ENCODE results near the gene SERTAD3.

SERTAD3 gene

DNA sequence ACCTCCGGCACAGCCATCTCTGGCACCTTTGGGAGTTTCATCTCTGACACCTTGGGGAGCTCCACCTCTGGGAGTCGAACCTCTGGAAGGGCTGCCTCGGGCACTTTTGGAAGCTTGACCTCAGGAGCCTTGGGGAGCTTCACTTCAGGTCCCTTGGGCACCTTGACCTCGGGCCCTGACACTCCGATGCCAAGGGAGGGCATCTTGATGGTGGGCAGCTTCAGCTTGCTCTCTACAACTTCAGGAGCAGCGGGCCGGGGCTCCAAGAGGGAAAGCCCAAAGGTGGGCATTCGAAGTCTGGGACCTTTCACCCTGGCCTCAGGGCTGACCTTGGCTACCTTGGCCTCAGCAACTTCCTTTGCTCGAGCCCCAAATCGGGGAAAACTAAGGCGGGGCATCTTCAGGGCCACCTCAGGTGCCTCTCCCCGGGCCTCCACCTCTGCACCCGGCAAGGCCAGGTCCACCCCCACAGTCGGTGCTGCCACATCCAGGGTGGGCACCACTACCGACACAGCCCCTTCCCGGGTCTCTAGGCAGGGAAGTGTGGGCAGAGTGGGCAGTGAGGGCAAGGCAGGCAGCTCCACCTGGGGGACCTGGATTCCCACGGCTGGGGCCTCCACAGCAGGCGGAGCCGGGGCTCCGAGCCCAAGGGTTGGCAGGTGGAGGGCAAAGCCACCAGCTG, 47.1 kb downstream of the SERTAD3 start:
- DNase-seq (no peak), ATAC-seq (no peak)
- H3K27ac Mint-ChIP-seq: no peak overlapping the region
- peaks cover 8% of the 10 kb centered on the region for H3K4me1 Mint-ChIP-seq
- no peaks in the 10 kb centered on the region for H3K9me3 Mint-ChIP-seq
- H3K27me3 Mint-ChIP-seq: peaks cover 5% of the 10 kb centered on the region
- H3K4me3 Mint-ChIP-seq: no peak overlapping the region
- H3K36me3 Mint-ChIP-seq (ENCODE audit: low read depth): no peaks in the 10 kb centered on the region

- DNase-seq (no peak), ATAC-seq (no peak)
- Mint-ChIP-seq H3K4me3 (no peak overlapping the region), H3K27me3 (peaks cover 5% of the 10 kb centered on the region), H3K27ac (no peak overlapping the region), H3K36me3 (ENCODE audit: low read depth) (no peaks in the 10 kb centered on the region), H3K9me3 (no peaks in the 10 kb centered on the region), H3K4me1 (peaks cover 8% of the 10 kb centered on the region)
Measured at GRCh38 chr19:40395956-40396355, 48.2 kb downstream of the SERTAD3 start.

DNA sequence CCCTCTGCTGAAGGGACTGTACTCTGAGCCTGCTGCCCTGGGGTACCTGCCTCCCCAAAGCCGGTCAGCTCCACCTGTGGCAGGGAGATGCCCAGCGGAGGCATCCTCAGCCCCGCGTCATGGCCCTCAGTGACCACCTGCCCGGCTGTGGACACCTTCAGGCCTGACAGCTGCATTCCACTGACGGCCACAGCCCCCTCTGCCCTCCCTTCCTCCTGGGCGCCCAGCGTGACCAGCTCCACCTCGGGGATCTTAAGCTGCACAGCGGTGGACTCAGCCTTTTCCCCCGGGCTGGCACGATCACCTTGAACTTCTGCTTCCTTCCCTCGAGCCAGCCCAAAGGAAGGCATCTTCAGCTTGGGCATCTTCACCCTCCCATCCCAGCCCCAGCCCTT, 49.3 kb downstream of the SERTAD3 start:
- Mint-ChIP-seq H3K27me3 (peaks cover 5% of the 10 kb centered on the region), H3K36me3 (ENCODE audit: low read depth) (no peaks in the 10 kb centered on the region), H3K27ac (no peak overlapping the region), H3K4me3 (no peak overlapping the region), H3K4me1 (peaks cover 8% of the 10 kb centered on the region), H3K9me3 (no peaks in the 10 kb centered on the region)
- DNase-seq: no peak
- no peak for ATAC-seq

- H3K36me3 Mint-ChIP-seq (ENCODE audit: low read depth): no peaks in the 10 kb centered on the region
- no peak overlapping the region for H3K27ac Mint-ChIP-seq
- H3K27me3 Mint-ChIP-seq: peaks cover 3% of the 10 kb centered on the region
- no peak overlapping the region for H3K4me3 Mint-ChIP-seq
- DNase-seq (no peak), ATAC-seq (no peak)
- H3K9me3 Mint-ChIP-seq: no peaks in the 10 kb centered on the region
- H3K4me1 Mint-ChIP-seq: peaks cover 7% of the 10 kb centered on the region
Measured at GRCh38 chr19:40393894-40394815, 50.0 kb downstream of the SERTAD3 start.

DNA sequence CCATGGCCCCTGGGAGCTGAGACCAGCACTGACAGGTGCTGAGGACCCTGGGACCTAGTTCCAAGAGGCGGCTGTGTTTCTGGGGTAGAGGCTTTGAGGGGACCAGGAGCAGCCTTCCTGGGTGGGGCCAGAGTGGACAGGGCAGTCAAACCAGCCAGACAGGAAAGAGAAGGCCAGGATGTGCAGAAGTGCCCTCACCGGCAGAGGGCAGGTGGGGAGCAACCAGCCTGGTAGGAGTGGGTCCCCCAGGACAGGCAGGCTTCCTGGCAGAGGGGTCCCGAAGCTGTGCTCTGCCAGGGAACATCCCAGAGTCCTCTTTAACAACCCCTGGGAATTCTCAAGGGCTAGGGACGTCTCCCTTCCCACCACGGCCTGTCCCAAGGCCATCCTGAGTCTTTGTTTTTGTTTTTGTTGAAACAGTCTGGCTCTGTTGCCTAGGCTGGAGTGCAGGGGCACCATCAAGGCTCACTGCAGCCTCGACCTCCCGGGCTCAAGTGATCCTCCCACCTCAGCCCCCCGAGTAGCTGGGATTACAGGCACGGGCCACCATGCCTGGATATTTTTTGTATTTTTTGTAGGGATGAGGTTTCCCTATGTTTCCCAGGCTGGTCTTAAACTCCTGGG, 51.1 kb downstream of the SERTAD3 start:
- Mint-ChIP-seq H3K36me3 (ENCODE audit: low read depth) (no peaks in the 10 kb centered on the region), H3K27me3 (no peaks in the 10 kb centered on the region), H3K27ac (no peak overlapping the region), H3K4me1 (no peaks in the 10 kb centered on the region), H3K9me3 (no peaks in the 10 kb centered on the region), H3K4me3 (no peak overlapping the region)
- no peak for ATAC-seq
- DNase-seq: no peak

- H3K27ac Mint-ChIP-seq: no peak overlapping the region
- no peaks in the 10 kb centered on the region for H3K36me3 Mint-ChIP-seq (ENCODE audit: low read depth)
- H3K4me3 Mint-ChIP-seq: no peak overlapping the region
- DNase-seq (no peak), ATAC-seq (no peak)
- no peaks in the 10 kb centered on the region for H3K9me3 Mint-ChIP-seq
- H3K27me3 Mint-ChIP-seq: no peaks in the 10 kb centered on the region
- H3K4me1 Mint-ChIP-seq: no peaks in the 10 kb centered on the region
Measured at GRCh38 chr19:40392123-40392522, 52.0 kb downstream of the SERTAD3 start.
